ENCODE data around the gene ZNF329. TPM values are rescaled to one million over a fixed set of nuclear protein-coding genes. Genes with fewer than 3 reads are reported as not detected.

Gene ZNF329
- total and polyA plus RNA-seq, 2 of the 8 experiments (the other 6 are each of a cell fraction or from before 2014, with no cell fraction given) = 5.8 to 11.2 TPM

- Histone ChIP-seq H2AK5ac (ENCODE audit: low read depth, low read length) (no peak overlapping the region), H4K5ac (ENCODE audit: insufficient read length, low read depth, low read length) (no peak overlapping the region), H4K8ac (ENCODE audit: extremely low read depth, insufficient read depth, low read length) (no peak overlapping the region), H4K20me1 (replicated peaks in 1 of 2; ENCODE audit: control insufficient read depth in 1 of 2, insufficient read depth in 2 of 2, low read length in 2 of 2) (no peaks in the 10 kb centered on the region), H3K27ac (ENCODE audit: low read depth, low read length) (no peak overlapping the region), H2BK120ac (replicated peaks; ENCODE audit: low read depth, low read length) (no peak overlapping the region), H3K4ac (replicated peaks; ENCODE audit: insufficient read length, low read depth, low read length) (no peak overlapping the region), H3K23me2 (ENCODE audit: low read depth, low read length) (no peaks in the 10 kb centered on the region), H3K14ac (ENCODE audit: insufficient read length) (no peak overlapping the region), H3K9me3 (ENCODE audit: insufficient read depth in 2 of 2, low read depth in 1 of 2, low read length in 1 of 2) (peaks cover 62 to 74% of the 10 kb centered on the region in 2 experiments), H2BK5ac (ENCODE audit: low read depth, low read length) (no peak overlapping the region), H3K79me1 (ENCODE audit: low read depth, low read length) (no peaks in the 10 kb centered on the region), H3K4me3 (ENCODE audit: extremely low read depth in 1 of 4, insufficient read depth in 2 of 4, low read depth in 3 of 4, low read length in 4 of 4) (no peak overlapping the region), H3K79me2 (ENCODE audit: control insufficient read depth in 1 of 2, insufficient read depth in 2 of 2, low read length in 2 of 2) (no peaks in the 10 kb centered on the region), H3K36me3 (ENCODE audit: control insufficient read depth in 2 of 4, insufficient read depth in 4 of 4, low read length in 3 of 4) (no peaks in the 10 kb centered on the region), H3K4me2 (ENCODE audit: insufficient read depth in 1 of 2, low read depth in 2 of 2, low read length in 2 of 2) (no peak overlapping the region), H3K4me1 (replicated peaks in 1 of 4; ENCODE audit: control insufficient read depth in 3 of 4, insufficient read depth in 4 of 4, low read length in 3 of 4) (no peaks in the 10 kb centered on the region), H2BK15ac (ENCODE audit: low read length) (no peak overlapping the region), H3K56ac (replicated peaks; ENCODE audit: insufficient read length, low read depth, low read length) (no peak overlapping the region), H3K23ac (ENCODE audit: insufficient read length) (no peak overlapping the region), H3K18ac (ENCODE audit: extremely low read depth, low read length) (no peak overlapping the region), H2AFZ (ENCODE audit: low read length) (no peak overlapping the region), H2BK12ac (ENCODE audit: low read depth, low read length) (no peak overlapping the region), H3K9ac (replicated peaks in 1 of 4; ENCODE audit: extremely low read depth in 1 of 4, low read depth in 3 of 4, low read length in 3 of 4) (no peak overlapping the region), H2BK20ac (ENCODE audit: low read length) (no peak overlapping the region), H3K27me3 (replicated peaks in 1 of 4; ENCODE audit: control insufficient read depth in 3 of 4, extremely low read depth in 1 of 4, insufficient read depth in 3 of 4, low read length in 3 of 4) (no peaks in the 10 kb centered on the region), H4K91ac (replicated peaks; ENCODE audit: insufficient read length, low read length) (no peak overlapping the region)
- TF ChIP-seq, protein P1, sequence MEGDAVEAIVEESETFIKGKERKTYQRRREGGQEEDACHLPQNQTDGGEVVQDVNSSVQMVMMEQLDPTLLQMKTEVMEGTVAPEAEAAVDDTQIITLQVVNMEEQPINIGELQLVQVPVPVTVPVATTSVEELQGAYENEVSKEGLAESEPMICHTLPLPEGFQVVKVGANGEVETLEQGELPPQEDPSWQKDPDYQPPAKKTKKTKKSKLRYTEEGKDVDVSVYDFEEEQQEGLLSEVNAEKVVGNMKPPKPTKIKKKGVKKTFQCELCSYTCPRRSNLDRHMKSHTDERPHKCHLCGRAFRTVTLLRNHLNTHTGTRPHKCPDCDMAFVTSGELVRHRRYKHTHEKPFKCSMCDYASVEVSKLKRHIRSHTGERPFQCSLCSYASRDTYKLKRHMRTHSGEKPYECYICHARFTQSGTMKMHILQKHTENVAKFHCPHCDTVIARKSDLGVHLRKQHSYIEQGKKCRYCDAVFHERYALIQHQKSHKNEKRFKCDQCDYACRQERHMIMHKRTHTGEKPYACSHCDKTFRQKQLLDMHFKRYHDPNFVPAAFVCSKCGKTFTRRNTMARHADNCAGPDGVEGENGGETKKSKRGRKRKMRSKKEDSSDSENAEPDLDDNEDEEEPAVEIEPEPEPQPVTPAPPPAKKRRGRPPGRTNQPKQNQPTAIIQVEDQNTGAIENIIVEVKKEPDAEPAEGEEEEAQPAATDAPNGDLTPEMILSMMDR (IDR thresholded peaks at IDR 0.05; ENCODE audit: control extremely low read depth in 1 of 3, insufficient read depth in 1 of 3, low read depth in 1 of 3, low read length in 3 of 3) = no peak
- TF ChIP-seq BRCA1 (IDR thresholded peaks at IDR 0.05; ENCODE audit: low read depth, low read length) = no peak
- no peak for TF ChIP-seq CEBPB (IDR thresholded peaks at IDR 0.05; ENCODE audit: low read depth, low read length)
- TF ChIP-seq SIRT6 (IDR thresholded peaks at IDR 0.05; ENCODE audit: low read length) = no peak
- FAIRE-seq (no peak), DNase-seq (ENCODE audit: low read depth in 1 of 2, low spot score in 2 of 2) (peak in 1 of 2 experiments; percentile 64)
- ChIA-PET CTCF (ENCODE audit: partially characterized antibody) (no interaction called here), POLR2A (ENCODE audit: partially characterized antibody) (no interaction called here)
- 88% methylated on average over 51 of the region's 77 CpGs; no CpG with 5 or more reads in 1 of the 2 experiments for WGBS, 2 experiments (ENCODE audit: extremely low coverage in 1 of 2, insufficient coverage in 1 of 2, insufficient read length in 1 of 2, insufficient replicate concordance in 2 of 2, low coverage in 1 of 2, low lambda C conversion rate in 2 of 2, missing lambda C conversion rate in 1 of 2)
Measured at GRCh38 chr19:58117841-58118575, 32.6 kb downstream of the ZNF329 start.
